Gastroesophageal sphincter (tissue), 3 donors: ENCODE results near the gene AKAP13.

ENCODE experiments used
- CTCF ChIP-seq, 4 experiments: fragments of 200-600 bp in 2 of 4; fragments of 450-650 bp in 2 of 4; sonication (generic) in 1 of 4; IDR thresholded peaks; one replicate each; pipeline ENCODE4 v1.5.1; 2017 to 2019; ENCODE audit warnings: antibody characterized with exemption in 4 of 4, mild to moderate bottlenecking in 2 of 4, moderate library complexity in 2 of 4
- POLR2A ChIP-seq, 2 donors: fragments of 450-650 bp; IDR thresholded peaks; one replicate each; pipeline ENCODE4 v1.6.1; 2017; ENCODE audit warnings: antibody characterized with exemption in 2 of 2, mild to moderate bottlenecking in 2 of 2, moderate library complexity in 1 of 2

- TF ChIP-seq CTCF (IDR thresholded peaks at IDR 0.05) (no peak), POLR2A (IDR thresholded peaks at IDR 0.05) (no peak)
Observed at GRCh38 chr15:85768595-85769168, 388.3 kb downstream of the AKAP13 start.
